K562 (cell line): ENCODE measurements around the gene WDR76. TPM values are rescaled to one million over a fixed set of nuclear protein-coding genes. Genes with fewer than 3 reads are reported as not detected.

Experiments used
- BRF1 ChIP-seq: IDR thresholded peaks from 3 replicates; pipeline ENCODE4 v1.6.1; 2011; ENCODE audit warnings: borderline replicate concordance, mild to moderate bottlenecking; ENCODE audit not compliant: insufficient read length; ENCODE audit errors: extremely low read depth
- E2F4 ChIP-seq: sonication (generic); formaldehyde crosslinking; IDR thresholded peaks from 2 replicates; pipeline ENCODE4 v1.8.0; 2022; ENCODE audit warnings: mild to moderate bottlenecking, low read depth, missing genetic modification reagents
- FOS ChIP-seq: IDR thresholded peaks from 3 replicates; pipeline ENCODE4 v1.6.1; 2011; ENCODE audit not compliant: insufficient read length; ENCODE audit errors: extremely low read depth
- HCFC1 ChIP-seq: IDR thresholded peaks from 2 replicates; pipeline ENCODE4 v1.6.1; 2012; ENCODE audit warnings: low read depth, low read length, improper control_type of control experiment
- KLF1 ChIP-seq: fragments of 450-650 bp; IDR thresholded peaks from 2 replicates; pipeline ENCODE4 v1.6.1; 2016; ENCODE audit warnings: missing genetic modification characterization, missing compliant biosample characterization
- KLF13 ChIP-seq: fragments of 450-650 bp; IDR thresholded peaks from 2 replicates; pipeline ENCODE4 v1.6.1; 2016; ENCODE audit warnings: missing genetic modification characterization, low read depth, mild to moderate bottlenecking, missing compliant biosample characterization, moderate library complexity, borderline replicate concordance
- LEF1 ChIP-seq: fragments of 450-650 bp; IDR thresholded peaks from 2 replicates; pipeline ENCODE4 v1.6.1; 2016; ENCODE audit warnings: mild to moderate bottlenecking
- NFRKB ChIP-seq: fragments of 450-650 bp; IDR thresholded peaks from 2 replicates; pipeline ENCODE4 v1.6.1; 2016; ENCODE audit warnings: low read depth
- NKRF ChIP-seq: fragments of 450-650 bp; IDR thresholded peaks from 2 replicates; pipeline ENCODE4 v1.6.1; 2016; ENCODE audit warnings: borderline replicate concordance
- NR2F6 ChIP-seq: fragments of 450-650 bp; formaldehyde crosslinking; IDR thresholded peaks from 2 replicates; pipeline ENCODE4 v1.4.0; 2020; ENCODE audit warnings: mild to moderate bottlenecking
- PCBP2 ChIP-seq: fragments of 200-400 bp; formaldehyde crosslinking; IDR thresholded peaks from 2 replicates; pipeline ENCODE4 v1.6.1; 2018; ENCODE audit warnings: low read length, low read depth, mild to moderate bottlenecking, moderate library complexity; ENCODE audit not compliant: poor library complexity, severe bottlenecking
- POLR2H ChIP-seq: IDR thresholded peaks from 2 replicates; pipeline ENCODE4 v1.6.1; 2016; ENCODE audit warnings: missing genetic modification characterization, low read depth, mild to moderate bottlenecking, control low read depth, missing compliant biosample characterization, moderate library complexity
- TAF1 ChIP-seq: IDR thresholded peaks from 2 replicates; pipeline ENCODE4 v1.6.1; 2011; ENCODE audit warnings: mild to moderate bottlenecking, low read length, moderate library complexity; ENCODE audit not compliant: insufficient read depth, control insufficient read depth, severe bottlenecking; ENCODE audit errors: extremely low read depth
- TAF9B ChIP-seq: fragments of 450-650 bp; IDR thresholded peaks from 2 replicates; pipeline ENCODE4 v1.6.1; 2018; ENCODE audit warnings: mild to moderate bottlenecking; ENCODE audit not compliant: partially characterized antibody
- ZBED1 ChIP-seq: IDR thresholded peaks from 2 replicates; pipeline ENCODE4 v1.6.1; 2014
- ZNF277 ChIP-seq: fragments of 250-450 bp; sonication (Bioruptor Pico); IDR thresholded peaks from 2 replicates; pipeline ENCODE4 v1.8.0; 2022; ENCODE audit warnings: inconsistent platforms, mild to moderate bottlenecking, moderate library complexity, borderline replicate concordance
- ZNF3 ChIP-seq: fragments of 250-450 bp; sonication (Bioruptor Pico); IDR thresholded peaks from 2 replicates; pipeline ENCODE4 v1.5.0; 2021; ENCODE audit warnings: mild to moderate bottlenecking, moderate library complexity
- ZNF785 ChIP-seq: fragments of 250-450 bp; sonication (Bioruptor Pico); IDR thresholded peaks from 2 replicates; pipeline ENCODE4 v1.4.0; 2020; ENCODE audit warnings: mild to moderate bottlenecking
- polyA plus RNA-seq, 8 experiments: library from polyadenylated mRNA; depleted of rRNA in 4 of 8; stranded (reverse) in 5 of 8; unstranded in 3 of 8; fragments of >200 nt; fragmentation: Nextera tagmentation in 2 of 8; fragmentation: Illumina TruSeq in 1 of 8; extraction: Ambion mirVana in 2 of 8; extraction: Trizol in 1 of 8; gene quantifications; 2 replicates each; pipeline versions ENCODE4 v1.2.1 to v1.2.3, GENCODE V29; 2011 to 2014; ENCODE audit warnings: inconsistent platforms in 1 of 8, missing spikeins in 1 of 8
- total RNA-seq, 7 experiments: library from RNA; depleted of rRNA in 6 of 7; stranded (reverse); fragments of >200 nt in 6 of 7; fragmentation: Illumina TruSeq in 2 of 7; extraction: Trizol in 2 of 7; gene quantifications; 2 replicates each; pipeline versions ENCODE4 v1.2.1 to v1.2.3, GENCODE V29; 2011 to 2021; ENCODE audit warnings: low replicate concordance in 1 of 7
- TF ChIP-seq, protein P1 (sequence below): fragments of 450-650 bp; formaldehyde crosslinking; IDR thresholded peaks from 2 replicates; pipeline ENCODE4 v1.4.0; 2020; ENCODE audit warnings: mild to moderate bottlenecking, moderate library complexity
- TF ChIP-seq, protein P2 (sequence below): fragments of 450-650 bp; formaldehyde crosslinking; IDR thresholded peaks from 2 replicates; pipeline ENCODE4 v1.4.0; 2020; ENCODE audit warnings: mild to moderate bottlenecking, mixed read lengths

Gene WDR76
- total and polyA plus RNA-seq, 9 of the 15 experiments (the other 6 are each of a cell fraction or from before 2014, with no cell fraction given), result 9.8 to 69.5 (median 44.4) TPM

- TF ChIP-seq ZNF277 (CRISPR knock-in tag) (no peak), ZNF785 (CRISPR knock-in tag) (no peak), BRF1 (no peak), KLF13 (tag) (0 out of 2 replicates have a peak, but pooled peaks have one; percentile 25), TAF1 (peak; percentile 88), NFRKB (peak; percentile 86), LEF1 (peak; percentile 68; the same call in 1 of the 2 replicates), TAF9B (peak; percentile 75), PCBP2 (no peak), HCFC1 (peak; percentile 48), E2F4 (CRISPR knock-in tag) (0 out of 2 replicates have a peak, but pooled peaks have one; percentile 66), KLF1 (tag) (0 out of 2 replicates have a peak, but pooled peaks have one; percentile 70), POLR2H (tag) (peak; percentile 79), ZNF3 (CRISPR knock-in tag) (no peak), NR2F6 (no peak), ZBED1 (0 out of 2 replicates have a peak, but pooled peaks have one; percentile 59), NKRF (peak; percentile 83), FOS (peak; percentile 40)
- TF ChIP-seq, protein P1, sequence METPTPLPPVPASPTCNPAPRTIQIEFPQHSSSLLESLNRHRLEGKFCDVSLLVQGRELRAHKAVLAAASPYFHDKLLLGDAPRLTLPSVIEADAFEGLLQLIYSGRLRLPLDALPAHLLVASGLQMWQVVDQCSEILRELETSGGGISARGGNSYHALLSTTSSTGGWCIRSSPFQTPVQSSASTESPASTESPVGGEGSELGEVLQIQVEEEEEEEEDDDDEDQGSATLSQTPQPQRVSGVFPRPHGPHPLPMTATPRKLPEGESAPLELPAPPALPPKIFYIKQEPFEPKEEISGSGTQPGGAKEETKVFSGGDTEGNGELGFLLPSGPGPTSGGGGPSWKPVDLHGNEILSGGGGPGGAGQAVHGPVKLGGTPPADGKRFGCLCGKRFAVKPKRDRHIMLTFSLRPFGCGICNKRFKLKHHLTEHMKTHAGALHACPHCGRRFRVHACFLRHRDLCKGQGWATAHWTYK (CRISPR knock-in tag), result peak; percentile 48; the same call in 1 of the 2 replicates
- TF ChIP-seq, protein P2, sequence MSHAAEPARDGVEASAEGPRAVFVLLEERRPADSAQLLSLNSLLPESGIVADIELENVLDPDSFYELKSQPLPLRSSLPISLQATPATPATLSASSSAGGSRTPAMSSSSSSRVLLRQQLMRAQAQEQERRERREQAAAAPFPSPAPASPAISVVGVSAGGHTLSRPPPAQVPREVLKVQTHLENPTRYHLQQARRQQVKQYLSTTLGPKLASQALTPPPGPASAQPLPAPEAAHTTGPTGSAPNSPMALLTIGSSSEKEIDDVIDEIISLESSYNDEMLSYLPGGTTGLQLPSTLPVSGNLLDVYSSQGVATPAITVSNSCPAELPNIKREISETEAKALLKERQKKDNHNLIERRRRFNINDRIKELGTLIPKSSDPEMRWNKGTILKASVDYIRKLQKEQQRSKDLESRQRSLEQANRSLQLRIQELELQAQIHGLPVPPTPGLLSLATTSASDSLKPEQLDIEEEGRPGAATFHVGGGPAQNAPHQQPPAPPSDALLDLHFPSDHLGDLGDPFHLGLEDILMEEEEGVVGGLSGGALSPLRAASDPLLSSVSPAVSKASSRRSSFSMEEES, result peak; percentile 99
Observed at GRCh38 chr15:43791993-43792760, 34.6 kb upstream of the WDR76 start, which contains the start of gene SERF2 (continued).
